ENCODE data around the gene PRKCB.

The PRKCB gene

DNA sequence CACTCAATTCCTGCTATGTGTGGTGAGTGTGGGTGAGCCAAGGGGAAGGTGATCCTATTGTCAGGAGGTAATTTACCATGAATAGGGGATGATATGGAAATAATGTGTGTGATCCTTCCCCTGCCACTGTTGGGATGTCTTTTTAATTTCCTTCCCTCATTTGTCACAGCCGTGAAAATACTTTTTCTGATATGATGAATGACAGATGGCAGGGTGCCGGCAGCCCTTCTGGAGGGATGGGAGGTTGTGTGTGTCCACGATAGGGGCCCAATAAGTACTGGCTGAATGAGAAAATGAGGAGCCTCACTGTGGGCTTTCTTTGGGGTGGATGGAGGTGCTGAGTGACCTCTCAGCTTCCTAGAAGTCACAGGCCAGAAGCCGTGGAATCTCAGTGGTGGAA lies 109.5 kb downstream of the PRKCB start:
- no peak for DNase-seq

DNA sequence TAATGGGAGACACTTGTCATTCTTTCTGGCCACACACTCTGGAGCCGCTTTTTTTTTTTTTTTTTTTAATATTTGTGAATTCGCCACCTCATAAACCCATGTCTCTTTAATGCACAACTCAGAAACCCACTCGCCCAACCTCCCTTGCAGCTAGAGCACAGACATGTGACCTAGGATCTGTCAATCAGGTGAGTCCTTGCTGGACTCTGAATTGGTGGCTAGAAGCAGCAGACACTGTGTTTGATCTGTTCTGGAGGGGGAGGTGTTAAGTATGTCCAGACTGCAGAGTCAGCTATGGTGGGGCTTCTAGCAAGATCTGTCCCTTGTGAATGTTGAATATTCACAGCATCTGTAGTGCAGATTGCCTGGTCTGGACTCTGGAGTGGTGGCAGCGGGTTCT lies 112.1 kb downstream of the PRKCB start:
- no peak for DNase-seq

GRCh38 chr16:23948949-23949411 lies 113.2 kb downstream of the PRKCB start:
- no peak for DNase-seq

DNA sequence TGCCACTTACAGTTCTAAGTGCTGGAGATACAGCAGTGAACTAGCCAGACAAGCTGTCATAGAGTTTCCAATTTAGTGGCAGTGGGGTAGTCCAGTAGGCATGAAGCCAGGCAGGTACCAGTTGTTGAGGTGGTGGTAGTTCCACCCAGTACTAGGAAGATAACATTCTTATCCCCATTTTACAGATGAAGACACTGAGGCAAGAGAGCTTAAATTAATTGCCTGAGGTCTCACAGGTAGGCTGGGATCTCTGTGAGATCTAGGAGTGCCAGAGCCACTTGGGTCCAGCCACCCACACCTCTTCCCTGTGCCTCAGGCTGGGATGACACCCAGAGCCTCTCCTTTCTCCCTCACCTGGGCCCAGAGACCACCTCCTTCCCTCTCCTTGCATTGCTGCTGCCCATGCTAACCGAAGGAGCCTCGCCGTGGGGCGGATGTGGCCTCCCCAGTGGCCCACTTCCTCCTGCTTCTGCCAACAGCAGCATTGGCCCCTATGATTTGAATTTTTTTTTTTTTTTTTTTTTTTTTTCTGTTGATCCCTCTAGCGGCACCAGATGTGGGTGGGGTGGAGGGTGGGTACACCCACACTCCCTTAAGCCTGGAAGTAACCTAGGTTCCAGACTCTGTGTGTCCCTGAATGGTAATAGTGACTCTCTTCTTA lies 114.0 kb downstream of the PRKCB start:
- DNase-seq: no peak

GRCh38 chr16:23950291-23950894 lies 114.6 kb downstream of the PRKCB start:
- DNase-seq: no peak

DNA sequence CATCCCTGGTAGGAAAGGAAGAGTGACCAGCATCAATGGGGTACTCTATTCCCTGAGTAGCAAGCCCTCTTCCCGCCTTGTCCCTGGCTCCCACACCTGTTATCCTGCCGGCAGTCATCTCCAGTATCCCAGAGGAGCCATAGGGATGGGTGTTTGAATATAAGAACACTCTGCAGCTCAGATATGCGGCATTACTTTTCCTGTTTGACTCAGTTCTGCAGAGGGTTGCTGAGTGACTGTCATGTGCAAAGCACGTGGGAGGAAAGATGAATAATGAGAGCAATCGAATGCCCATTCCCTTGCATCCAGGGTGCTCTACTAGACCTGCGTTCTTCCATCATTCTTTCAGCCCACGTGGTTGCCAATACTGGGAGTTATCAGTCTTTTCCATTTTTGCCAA lies 115.1 kb downstream of the PRKCB start:
- no peak for DNase-seq

- DNase-seq: no peak
Measured at GRCh38 chr16:23952128-23952970, 116.6 kb downstream of the PRKCB start.

- DNase-seq: no peak
Measured at GRCh38 chr16:23952971-23953300, 117.2 kb downstream of the PRKCB start.

- DNase-seq: no peak
Measured at GRCh38 chr16:23953476-23953875, 117.7 kb downstream of the PRKCB start.

DNA sequence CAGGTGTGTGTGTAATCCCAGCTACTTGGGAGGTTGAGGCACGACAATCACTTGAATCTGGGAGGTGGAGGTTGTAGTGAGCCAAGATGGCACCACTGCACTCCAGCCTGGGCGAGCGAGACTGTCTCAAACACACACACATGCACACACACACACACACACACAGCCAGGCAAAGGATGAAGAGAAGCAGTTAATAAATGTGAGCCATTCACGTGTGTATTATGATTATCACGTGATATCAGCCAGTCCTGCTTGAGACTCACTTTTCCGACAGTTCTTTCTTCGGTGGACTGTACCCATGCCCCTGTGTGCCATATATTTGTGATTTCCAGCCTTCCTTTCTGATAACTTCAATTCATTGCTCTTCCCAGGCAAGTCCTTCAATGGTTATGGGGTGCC lies 119.3 kb downstream of the PRKCB start:
- no peak for DNase-seq

- DNase-seq: no peak
Measured at GRCh38 chr16:23957287-23957686, 121.5 kb downstream of the PRKCB start.

GRCh38 chr16:23959072-23959751 lies 123.4 kb downstream of the PRKCB start:
- DNase-seq: no peak

GRCh38 chr16:23959752-23960072 lies 123.9 kb downstream of the PRKCB start:
- no peak for DNase-seq

DNA sequence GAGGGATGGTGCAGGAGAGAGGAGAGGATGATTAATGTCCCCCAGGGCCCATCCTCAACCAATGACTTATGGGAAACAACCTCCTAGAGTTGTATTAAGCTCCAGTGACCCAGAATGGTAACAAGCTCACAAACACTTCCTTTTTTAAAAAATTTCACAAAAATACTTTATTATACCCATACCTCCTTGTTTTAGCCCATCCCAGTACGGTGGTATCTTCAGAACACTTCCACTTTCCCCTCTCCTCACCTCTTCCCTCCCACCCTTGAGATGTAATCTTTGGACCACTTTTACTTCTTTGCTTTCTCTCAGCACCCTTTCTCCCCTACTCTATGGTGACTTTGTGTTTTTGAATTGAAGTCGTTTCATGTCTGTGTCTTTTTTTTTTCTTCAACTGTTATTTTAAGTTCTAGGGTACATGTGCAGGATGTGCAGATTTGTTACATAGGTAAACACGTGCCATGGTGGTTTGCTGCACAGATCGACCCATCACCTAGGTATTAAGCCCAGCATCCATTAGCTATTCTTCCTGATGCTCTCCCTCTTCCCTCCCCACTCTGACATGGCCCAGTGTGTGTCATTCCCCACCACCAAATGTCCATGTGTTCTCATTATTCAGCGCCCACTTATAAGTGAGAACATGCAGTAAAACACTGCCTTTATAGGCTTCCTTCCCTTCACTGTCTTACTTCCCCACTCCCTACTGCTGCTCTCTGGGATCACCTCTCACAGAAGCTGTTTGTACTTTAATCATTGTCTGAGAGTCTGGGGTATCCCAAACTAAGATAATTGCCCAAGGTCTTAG lies 124.5 kb downstream of the PRKCB start:
- DNase-seq: no peak

DNA sequence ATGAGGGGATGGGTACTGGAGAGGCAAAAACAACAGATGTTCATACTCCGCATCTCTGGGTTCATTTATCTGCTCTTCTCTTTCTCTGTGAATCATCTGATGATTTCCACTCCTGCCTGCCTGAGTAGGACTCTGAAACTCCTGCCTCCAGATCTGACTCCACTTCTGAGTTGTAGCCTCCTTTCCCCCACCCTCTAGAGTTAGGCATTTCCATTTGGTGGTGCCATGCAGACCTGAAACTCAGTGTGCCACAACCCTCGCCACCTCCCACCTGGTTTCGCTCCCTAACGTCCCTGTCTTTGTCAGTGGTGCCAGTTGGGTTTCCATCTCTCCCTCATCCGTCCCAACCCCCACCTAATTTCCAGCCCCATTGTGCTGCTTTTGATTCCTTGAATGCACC lies 126.2 kb downstream of the PRKCB start:
- peak; percentile 52 for DNase-seq

GRCh38 chr16:23964136-23964535 lies 128.4 kb downstream of the PRKCB start:
- no peak for DNase-seq

DNA sequence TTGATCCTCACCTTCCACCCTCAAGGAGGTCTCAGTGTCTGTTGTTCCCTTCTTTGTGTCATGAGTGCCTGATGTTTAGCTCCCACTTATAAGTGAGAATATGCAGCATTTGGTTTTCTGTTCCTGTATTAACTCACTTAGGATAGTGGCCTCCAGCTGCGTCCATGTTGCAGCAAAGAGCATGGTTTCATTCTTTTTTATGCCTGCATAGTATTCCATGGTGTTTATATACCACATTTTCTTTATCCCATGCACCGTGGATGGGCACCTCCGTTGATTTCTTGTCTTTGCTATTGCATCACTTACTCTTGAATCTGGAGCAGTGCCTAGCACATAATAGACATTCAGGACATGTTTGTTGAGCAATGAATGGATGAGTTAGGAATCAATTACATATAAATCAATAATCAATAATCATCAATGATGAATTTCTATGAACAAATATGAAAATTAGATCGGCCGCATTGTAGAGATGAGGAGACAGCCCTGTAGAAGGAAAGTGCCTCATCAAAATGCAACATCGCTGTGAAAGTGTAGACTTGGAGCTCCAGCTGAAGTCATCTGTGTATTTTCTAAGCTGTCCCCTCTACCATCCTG lies 129.5 kb downstream of the PRKCB start:
- no peak for DNase-seq

GRCh38 chr16:23966597-23967394 lies 131.0 kb downstream of the PRKCB start:
- no peak for DNase-seq

DNA sequence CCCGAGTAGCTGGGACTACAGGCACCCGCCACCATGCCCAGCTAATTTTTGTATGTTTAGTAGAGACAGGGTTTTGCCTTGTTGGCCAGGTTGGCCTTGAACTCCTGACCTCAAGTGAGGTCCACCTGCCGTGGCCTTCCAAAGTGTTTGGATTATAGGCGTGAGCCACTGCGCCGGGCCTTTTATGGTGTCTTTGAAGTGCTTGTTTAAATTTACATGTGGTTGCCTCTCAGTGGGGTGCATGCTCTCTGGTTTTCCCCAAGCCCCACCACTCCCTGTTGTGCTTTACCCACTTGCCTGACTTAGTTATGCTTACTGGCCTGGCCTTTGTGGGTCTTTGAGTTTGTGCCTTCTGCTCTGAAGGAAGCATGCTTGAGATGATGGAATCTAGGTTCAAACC lies 132.0 kb downstream of the PRKCB start:
- no peak for DNase-seq

- DNase-seq: no peak
Measured at GRCh38 chr16:23968176-23968575, 132.4 kb downstream of the PRKCB start.

DNA sequence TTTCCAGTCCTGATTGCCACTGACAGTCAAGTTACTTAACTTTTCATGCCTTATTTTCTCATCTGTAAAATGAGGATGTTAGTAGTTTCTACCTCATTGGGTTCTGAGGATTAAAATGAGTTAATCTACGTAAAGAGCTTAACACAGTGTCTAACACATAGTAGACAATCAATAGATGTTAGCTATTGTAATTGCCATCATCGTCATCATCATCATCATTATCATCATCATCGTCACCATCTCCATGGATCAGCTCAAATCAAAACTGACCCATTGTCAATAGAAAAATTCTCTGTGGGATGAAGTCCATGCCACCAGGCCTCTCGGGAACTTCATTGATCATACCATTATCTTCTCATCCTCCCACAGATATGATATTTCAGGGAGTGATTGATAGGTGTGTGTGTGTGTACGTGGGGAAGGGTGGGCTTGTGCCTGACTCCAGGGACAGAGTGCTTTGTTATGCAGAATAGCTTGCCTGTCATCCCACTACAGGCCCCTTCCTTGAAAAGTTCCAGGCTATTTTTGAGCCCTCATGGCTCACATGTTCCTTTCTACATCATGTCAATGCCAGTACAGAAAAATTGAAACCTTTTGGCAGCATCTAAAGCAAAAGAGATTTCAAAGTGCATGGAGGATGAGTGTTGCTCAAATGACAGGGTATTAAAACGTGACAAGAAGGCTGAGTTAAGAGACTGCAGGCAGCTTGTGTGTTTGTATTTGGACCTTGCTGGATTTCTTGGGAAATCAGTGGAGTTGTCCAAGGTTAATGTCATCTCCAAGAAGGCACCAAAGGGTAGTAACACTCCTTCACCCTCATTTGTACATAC lies 133.9 kb downstream of the PRKCB start:
- no peak for DNase-seq
